Activated CD8-positive, alpha-beta memory T cell treated with anti-CD3 and anti-CD28 coated beads for 48 hours (primary cell): ENCODE measurements around the gene DHDH.
A peak's percentile ranks its signal among the peaks of the same experiment; 100 is the strongest.

Experiments used
- DNase-seq, 3 experiments: peaks; one replicate each; pipeline ENCODE4 v3.0.0-alpha.2; 2020; ENCODE audit warnings: low read depth in 2 of 3, low spot score in 2 of 3

The DHDH gene

DNA sequence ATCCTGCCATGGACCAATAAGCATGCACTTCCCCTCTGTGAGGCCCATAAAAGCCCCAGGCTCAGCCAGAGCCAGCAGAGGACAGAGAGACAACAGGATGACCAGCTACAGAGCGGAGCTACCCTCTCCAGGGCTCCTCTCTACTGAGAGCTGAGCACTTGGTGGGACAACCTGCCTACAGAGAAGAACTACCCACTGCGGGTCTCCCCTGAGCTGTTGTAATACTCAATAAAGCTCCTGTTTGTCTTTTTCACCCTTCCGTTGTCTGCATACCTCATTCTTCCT, 13.7 kb downstream of the DHDH start:
- no peak for DNase-seq

GRCh38 chr19:48950159-48950558, 16.7 kb downstream of the DHDH start:
- DNase-seq: no peak

DNA sequence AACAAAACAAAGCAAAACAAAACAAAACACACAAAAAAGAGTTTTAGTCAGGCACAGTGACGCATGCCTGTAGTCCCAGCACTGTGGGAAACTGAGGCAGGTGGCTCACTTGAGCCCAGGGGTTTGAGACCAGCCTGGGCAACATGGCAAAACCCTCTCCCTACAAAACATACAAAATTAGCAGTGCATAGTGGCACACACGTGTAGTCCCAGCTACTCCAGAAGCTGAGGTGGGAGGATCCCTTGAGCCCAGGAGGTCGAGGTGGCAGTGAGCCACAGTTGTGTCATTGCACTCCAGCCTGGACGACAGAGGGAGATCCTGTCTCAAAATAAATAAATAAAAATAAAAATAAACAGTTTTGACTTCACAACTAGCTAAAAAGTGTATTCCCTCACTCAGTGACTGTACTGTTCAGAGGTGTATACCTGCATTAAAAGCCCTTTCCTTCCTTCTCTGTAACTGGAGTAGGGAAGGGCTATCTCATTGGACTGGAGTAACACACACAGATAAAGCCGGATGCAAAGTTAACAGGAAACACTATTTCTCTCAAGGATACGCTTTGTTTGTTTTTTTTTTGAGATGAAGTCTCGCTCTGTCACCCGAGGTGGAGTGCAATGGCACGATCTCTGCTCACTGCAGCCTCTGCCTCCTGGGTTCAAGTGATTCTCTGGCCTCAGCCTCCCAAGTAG, 17.5 kb downstream of the DHDH start:
- DNase-seq: no peak

- DNase-seq: no peak
Measured at GRCh38 chr19:48953141-48953540, 19.6 kb downstream of the DHDH start.

DNA sequence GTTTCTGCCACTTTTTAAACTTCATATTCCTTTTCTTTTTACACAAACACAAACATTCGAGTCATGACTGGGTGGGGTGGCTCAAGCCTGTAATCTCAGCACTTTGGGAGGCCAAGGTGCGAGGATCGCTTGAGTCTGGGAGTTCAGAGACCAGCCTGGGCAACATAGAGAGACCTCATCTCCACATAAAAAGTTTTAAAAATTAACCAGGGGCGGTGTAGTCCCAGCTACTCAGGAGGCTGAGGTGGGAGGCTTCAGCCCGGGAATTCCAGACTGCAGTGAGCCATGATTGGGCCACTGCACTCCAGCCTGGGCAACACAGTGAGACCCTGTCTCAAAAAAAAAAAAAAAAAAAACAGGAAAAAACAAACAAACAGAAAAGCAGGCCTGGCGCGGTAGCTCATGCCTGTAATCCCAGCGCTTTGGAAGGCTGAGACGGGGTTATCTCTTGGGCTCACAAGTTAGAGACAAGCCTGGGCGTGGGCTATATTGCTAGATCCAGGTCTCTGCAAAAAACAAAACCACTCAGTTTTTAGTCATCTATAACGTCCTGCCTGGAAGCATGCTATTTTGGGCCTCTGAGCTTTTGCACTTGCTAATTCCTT, 20.6 kb downstream of the DHDH start:
- DNase-seq: no peak

GRCh38 chr19:48954595-48955307, 21.3 kb downstream of the DHDH start, which contains the start of gene BAX:
Gene BAX, plus strand, starts transcription at chr19:48954875. Its CDS starts 54 bp downstream, at chr19:48954929.
- peak; percentile 89 to 93 (median 92) for DNase-seq

GRCh38 chr19:48955308-48955958, 21.9 kb downstream of the DHDH start:
- no peak for DNase-seq

DNA sequence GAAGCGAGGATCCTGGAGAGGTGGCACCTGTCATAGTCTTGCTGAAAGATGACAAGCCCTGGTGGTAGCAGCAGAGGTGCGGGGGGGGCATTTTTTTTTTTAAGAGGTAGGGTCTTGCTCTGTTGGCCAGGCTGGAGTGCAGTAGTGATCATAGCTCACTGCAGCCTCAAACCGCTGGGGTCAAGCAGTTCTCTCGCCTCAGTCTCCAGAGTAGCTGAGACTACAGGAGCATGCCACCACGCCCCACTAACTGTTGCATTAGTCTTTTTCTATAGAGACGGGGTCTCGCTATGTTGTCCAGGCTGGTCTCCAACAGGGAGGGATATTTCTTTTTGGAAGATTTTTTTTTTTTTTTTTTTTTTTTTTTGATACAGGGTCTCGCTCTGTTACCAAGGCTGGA, 24.5 kb downstream of the DHDH start:
- DNase-seq: no peak

DNA sequence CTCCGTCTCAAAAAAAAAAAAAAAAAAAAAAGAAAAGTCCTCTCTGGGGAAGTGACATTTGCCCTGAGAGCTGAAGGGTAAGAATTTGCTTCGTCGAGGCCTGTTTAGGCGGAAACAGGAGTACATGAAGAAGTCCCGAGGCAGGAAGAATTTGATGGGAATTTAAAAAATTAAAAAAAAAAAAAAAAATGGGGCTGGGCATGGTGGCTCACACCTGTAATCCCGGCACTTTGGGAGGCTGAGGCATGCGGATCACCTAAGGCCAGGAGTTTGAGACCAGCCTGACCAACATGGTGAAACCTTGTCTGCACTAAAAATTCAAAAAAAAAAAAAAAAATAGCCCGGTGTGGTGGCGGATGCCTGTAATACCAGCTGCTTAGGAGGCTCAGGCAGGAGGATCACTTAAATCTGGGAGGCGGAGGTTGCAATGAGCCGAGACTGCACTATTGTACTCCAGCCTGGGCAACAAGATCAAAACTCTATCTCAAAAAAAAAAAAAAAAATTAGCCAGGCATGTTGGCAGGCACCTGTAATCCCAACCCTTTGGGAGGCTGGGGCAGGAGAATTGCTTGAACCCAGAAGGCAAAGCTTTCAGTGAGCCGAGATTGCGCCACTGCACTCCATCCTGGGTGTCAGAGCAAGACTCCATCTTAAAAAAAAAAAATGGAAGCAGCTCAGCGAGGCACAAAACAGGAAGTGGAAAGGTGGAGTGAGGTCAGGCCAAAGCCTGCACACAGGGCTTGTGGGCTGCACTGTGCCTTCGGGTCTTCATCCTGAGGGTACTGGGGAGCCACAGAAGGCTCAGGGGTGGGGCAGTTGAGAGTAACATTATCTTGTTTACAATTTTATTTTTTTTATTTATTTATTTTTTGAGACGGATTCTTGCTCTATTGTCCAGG, 26.1 kb downstream of the DHDH start:
- no peak for DNase-seq

GRCh38 chr19:48961051-48961649, 27.7 kb downstream of the DHDH start:
- no peak for DNase-seq

DNA sequence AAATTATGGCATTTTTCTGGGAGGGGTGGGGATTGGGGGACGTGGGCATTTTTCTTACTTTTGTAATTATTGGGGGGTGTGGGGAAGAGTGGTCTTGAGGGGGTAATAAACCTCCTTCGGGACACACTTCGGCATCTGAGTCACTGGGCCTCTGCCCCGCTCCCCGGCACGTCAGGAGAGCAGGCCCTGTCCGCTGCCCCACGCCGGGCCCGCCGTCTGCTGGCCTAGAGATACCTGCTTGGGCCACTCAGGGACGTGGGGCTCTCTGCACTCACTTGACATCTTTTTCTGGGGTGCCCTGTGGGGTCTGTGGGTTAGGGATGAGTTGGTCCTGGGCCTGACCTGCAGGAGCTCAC, 28.2 kb downstream of the DHDH start:
- DNase-seq: no peak

GRCh38 chr19:48962029-48962848, 28.7 kb downstream of the DHDH start:
- DNase-seq: no peak

GRCh38 chr19:48962849-48963165, 29.3 kb downstream of the DHDH start:
- no peak for DNase-seq

GRCh38 chr19:48963371-48964204, 30.1 kb downstream of the DHDH start:
- DNase-seq: peak in 1 of 3 experiments; percentile 70

DNA sequence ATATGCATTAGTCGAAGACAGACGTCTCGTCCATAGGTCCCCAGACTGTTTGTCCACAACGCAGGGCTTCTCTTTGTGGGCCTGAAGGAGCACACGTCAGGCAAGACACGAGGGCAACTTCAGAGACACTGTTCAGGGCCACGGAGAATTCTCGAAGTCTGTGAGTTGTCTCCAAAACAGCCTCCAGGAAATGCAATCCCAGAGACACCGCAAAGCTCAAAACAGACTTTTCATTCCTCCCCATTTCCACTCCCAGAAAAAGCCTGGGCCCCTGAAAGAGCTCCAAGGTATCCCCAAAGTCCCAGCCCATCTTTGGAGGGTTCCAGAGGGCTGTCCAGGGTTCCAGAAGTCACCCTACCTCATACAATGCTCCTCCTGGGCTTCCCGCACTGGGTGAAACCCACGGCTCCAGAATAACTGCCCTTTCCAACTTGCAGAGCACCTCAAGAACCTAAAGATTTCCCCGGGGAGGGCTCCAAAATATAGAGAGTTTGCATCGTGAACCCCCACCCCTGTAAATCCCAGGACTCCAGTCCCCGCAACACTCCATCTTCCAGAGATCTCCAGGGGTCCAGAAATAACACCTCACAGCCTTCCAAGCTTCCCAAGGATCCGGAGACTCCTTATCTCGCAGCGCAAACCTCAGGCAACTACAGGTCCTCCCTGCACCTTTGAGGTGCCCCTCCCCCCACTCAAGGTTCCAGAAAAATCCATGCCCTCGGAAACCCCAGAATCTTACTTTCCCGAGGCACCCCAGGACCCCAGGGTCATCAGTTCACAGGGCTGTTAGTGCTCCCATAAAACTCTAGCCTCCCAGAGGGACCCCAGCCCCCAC, 30.9 kb downstream of the DHDH start:
- no peak for DNase-seq

GRCh38 chr19:48965040-48965805, 31.7 kb downstream of the DHDH start, which contains the start of gene FTL:
Gene FTL, plus strand, starts transcription at chr19:48965309. Its CDS starts 199 bp downstream, at chr19:48965508.
- DNase-seq: peak; percentile 79 to 85 (median 85)

- peak in 2 of 3 experiments; percentile 65 to 84 for DNase-seq
Measured at GRCh38 chr19:48965806-48966540, 32.5 kb downstream of the DHDH start.
